ENCODE results near the gene EPB41L1.

EPB41L1 gene

GRCh38 chr20:36154700-36155628, at the start of gene EPB41L1 (continued):
- TF ChIP-seq ATF2 (tag by site-specific recombination; IDR thresholded peaks at IDR 0.05; ENCODE audit: low read depth) (no peak), SCRT1 (tag by site-specific recombination; IDR thresholded peaks at IDR 0.05; ENCODE audit: borderline replicate concordance) (no peak), BCL11A (tag by site-specific recombination; IDR thresholded peaks at IDR 0.05; ENCODE audit: low read depth) (no peak), ZBTB48 (tag by site-specific recombination; IDR thresholded peaks at IDR 0.05) (0 out of 2 replicates have a peak, but pooled peaks have one; percentile 29), GLI2 (tag by site-specific recombination; IDR thresholded peaks at IDR 0.05; ENCODE audit: borderline replicate concordance, low read depth) (no peak), ZNF518A (tag by site-specific recombination; conservative IDR thresholded peaks at IDR 0.05; ENCODE audit: low read depth) (no peak), IKZF3 (tag by site-specific recombination; IDR thresholded peaks at IDR 0.05) (no peak), REPIN1 (tag by site-specific recombination; IDR thresholded peaks at IDR 0.05; ENCODE audit: low read depth) (no peak), ZFP3 (tag by site-specific recombination; IDR thresholded peaks at IDR 0.05; ENCODE audit: low read depth) (no peak), ZNF521 (tag by site-specific recombination; IDR thresholded peaks at IDR 0.05) (no peak), ZNF449 (tag by site-specific recombination; IDR thresholded peaks at IDR 0.05) (no peak), ZNF292 (tag by site-specific recombination; IDR thresholded peaks at IDR 0.05; ENCODE audit: borderline replicate concordance, low read depth) (no peak), TRIM28 (IDR thresholded peaks at IDR 0.05; ENCODE audit: borderline replicate concordance, low read length) (no peak), YY2 (tag by site-specific recombination; IDR thresholded peaks at IDR 0.05) (no peak), ZNF837 (tag by site-specific recombination; IDR thresholded peaks at IDR 0.05) (no peak), ZNF140 (tag by site-specific recombination; IDR thresholded peaks at IDR 0.05) (no peak), INSM2 (tag by site-specific recombination; IDR thresholded peaks at IDR 0.05) (no peak), ZNF175 (tag by site-specific recombination; IDR thresholded peaks at IDR 0.05) (no peak), GLIS2 (tag by site-specific recombination; IDR thresholded peaks at IDR 0.05) (peak; percentile 76), HOXA7 (CRISPR knock-in tag; IDR thresholded peaks at IDR 0.05; ENCODE audit: borderline replicate concordance) (no peak), ZBTB1 (tag by site-specific recombination; IDR thresholded peaks at IDR 0.05) (no peak), ZNF18 (tag by site-specific recombination; IDR thresholded peaks at IDR 0.05) (no peak), ZBTB10 (tag by site-specific recombination; IDR thresholded peaks at IDR 0.05) (no peak), ZNF768 (tag by site-specific recombination; IDR thresholded peaks at IDR 0.05) (no peak), ZBTB21 (tag by site-specific recombination; IDR thresholded peaks at IDR 0.05) (no peak)
